Skeletal muscle satellite cell (primary cell): ENCODE data around the gene ARHGAP23.

Experiments used
- H3K27me3 ChIP-seq: 2 replicates; pipeline ENCODE4 v1.7.0; 2013; ENCODE audit warnings: low read length; ENCODE audit not compliant: control insufficient read depth, insufficient read depth
- H3K36me3 ChIP-seq: 2 replicates; pipeline ENCODE4 v1.7.0; 2013; ENCODE audit warnings: mild to moderate bottlenecking, control low read depth, low read length; ENCODE audit not compliant: insufficient read depth
- H3K4me1 ChIP-seq: 2 replicates; pipeline ENCODE4 v1.7.0; 2013; ENCODE audit warnings: low read length; ENCODE audit not compliant: control insufficient read depth, insufficient read depth
- H3K4me2 ChIP-seq: 2 replicates; pipeline ENCODE4 v1.7.0; 2013; ENCODE audit warnings: mild to moderate bottlenecking, low read length
- H3K4me3 ChIP-seq: 2 replicates; pipeline ENCODE4 v1.7.0; 2013; ENCODE audit warnings: low read length
- H3K9ac ChIP-seq: 2 replicates; pipeline ENCODE4 v1.7.0; 2013; ENCODE audit warnings: mild to moderate bottlenecking, low read depth, low read length, moderate library complexity
- H3K9me3 ChIP-seq: replicated peaks from 2 replicates; pipeline ENCODE4 v1.7.0; 2013; ENCODE audit warnings: mild to moderate bottlenecking, control low read depth, low read length

The ARHGAP23 gene

DNA sequence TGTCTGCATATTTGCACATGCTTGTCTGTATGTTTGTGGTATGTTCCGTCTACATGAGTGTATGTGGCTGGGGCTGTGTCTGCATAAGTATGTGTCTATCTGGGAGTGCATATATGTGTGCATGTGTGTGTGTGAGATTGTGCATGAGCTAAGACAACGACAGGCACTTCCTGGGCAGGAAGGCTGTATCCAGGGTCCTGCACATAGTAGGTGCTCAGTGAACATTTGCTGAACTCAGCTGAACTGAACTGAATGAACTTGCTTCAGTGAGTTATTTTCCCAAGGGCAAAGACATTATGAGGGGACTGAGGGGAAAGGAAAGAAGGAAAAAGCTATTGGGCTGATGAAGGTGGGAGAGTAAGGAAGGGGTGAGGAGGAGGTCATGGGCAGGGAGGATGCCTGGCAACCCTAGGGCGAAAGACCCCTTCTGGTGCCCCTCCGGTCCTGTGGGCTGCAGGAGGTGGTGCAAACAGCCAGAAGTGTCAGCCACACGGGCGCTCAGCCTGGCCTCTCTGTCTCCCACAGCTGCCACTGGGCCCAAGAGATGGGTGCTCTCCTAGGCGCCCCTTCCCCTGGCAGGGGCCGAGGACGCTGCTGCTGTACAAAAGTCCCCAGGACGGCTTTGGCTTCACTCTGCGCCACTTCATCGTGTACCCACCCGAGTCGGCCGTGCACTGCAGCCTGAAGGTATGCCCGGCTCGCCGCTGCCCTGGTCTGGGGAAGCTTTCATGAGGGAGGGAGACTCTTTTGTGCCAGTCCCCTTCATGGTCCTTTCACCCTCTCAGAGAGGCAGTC lies 29.5 kb downstream of the ARHGAP23 start:
- Histone ChIP-seq H3K9me3 (no peaks in the 10 kb centered on the region), H3K4me3 (no peak overlapping the region), H3K36me3 (peaks cover 39% of the 10 kb centered on the region), H3K4me1 (peaks cover 36% of the 10 kb centered on the region), H3K9ac (no peak overlapping the region), H3K4me2 (no peak overlapping the region), H3K27me3 (no peaks in the 10 kb centered on the region)

DNA sequence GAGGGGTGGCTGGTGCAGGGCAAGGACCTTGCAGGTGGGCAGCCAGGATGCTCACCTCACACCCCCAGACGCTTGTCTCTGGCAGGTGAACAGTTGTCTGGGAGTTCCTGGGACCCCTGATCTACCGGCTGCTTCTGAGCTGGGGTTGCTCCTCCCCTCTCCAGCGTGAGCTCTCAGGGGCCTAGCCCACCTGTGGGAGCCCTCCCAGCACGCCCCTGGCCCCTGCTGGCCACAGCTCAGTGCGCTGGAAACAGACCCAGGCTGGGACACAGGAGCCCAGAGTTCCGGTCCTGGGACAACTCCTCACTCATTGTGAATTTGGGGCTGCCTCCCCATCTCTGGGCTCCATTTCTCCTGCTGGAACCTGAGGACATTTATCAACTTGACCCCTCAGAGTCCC lies 30.3 kb downstream of the ARHGAP23 start:
- peaks cover 47% of the 10 kb centered on the region for H3K36me3 ChIP-seq
- H3K4me1 ChIP-seq, result peaks cover 36% of the 10 kb centered on the region
- no peaks in the 10 kb centered on the region for H3K27me3 ChIP-seq

GRCh38 chr17:38459567-38459966 lies 31.3 kb downstream of the ARHGAP23 start:
- H3K4me3 ChIP-seq, result no peak overlapping the region
- no peak overlapping the region for H3K4me2 ChIP-seq
- H3K27me3 ChIP-seq, result no peaks in the 10 kb centered on the region
- no peaks in the 10 kb centered on the region for H3K9me3 ChIP-seq
- H3K4me1 ChIP-seq, result peaks cover 42% of the 10 kb centered on the region
- H3K9ac ChIP-seq, result no peak overlapping the region
- H3K36me3 ChIP-seq, result peaks cover 52% of the 10 kb centered on the region

More for the DNA sequence above, 30.3 kb downstream of the ARHGAP23 start:
- H3K4me3 ChIP-seq, result no peak overlapping the region
- no peak overlapping the region for H3K4me2 ChIP-seq
- H3K9me3 ChIP-seq, result no peaks in the 10 kb centered on the region
- H3K9ac ChIP-seq, result no peak overlapping the region

DNA sequence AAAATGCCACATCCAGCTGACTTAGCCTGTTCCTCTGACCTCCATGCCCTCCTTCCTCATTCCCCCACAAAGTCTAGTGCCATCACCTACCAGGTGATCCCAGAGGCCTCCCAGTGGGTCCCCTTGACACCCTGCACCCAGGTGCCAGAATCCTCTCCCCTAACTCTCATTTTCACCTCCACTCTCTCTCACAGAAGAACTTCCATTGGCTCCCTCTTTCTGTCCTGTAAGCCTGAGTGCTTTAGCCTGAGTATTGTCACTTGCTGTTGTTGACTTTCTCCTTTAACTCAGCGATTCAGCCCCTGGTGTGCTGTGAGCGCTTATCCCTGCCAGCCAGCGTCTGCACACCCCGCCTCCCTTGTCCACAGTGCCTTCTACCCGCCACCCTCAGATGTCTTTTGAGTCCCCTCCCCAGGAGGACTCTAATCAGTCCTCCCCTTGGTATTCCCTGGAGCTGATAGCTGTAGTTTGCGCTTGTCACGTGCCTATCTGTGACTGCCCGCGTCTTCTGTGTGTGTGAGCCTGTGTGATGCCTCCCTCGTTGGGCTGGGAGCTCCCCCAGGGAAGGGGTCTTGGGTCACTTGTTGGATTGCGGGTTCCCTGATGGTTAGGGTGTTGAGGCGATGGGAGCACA lies 31.9 kb downstream of the ARHGAP23 start:
- peaks cover 40% of the 10 kb centered on the region for H3K4me1 ChIP-seq
- H3K27me3 ChIP-seq, result no peaks in the 10 kb centered on the region
- no peak overlapping the region for H3K9ac ChIP-seq
- peaks cover 52% of the 10 kb centered on the region for H3K36me3 ChIP-seq
- H3K4me2 ChIP-seq, result no peak overlapping the region
- no peak overlapping the region for H3K4me3 ChIP-seq
- no peaks in the 10 kb centered on the region for H3K9me3 ChIP-seq

DNA sequence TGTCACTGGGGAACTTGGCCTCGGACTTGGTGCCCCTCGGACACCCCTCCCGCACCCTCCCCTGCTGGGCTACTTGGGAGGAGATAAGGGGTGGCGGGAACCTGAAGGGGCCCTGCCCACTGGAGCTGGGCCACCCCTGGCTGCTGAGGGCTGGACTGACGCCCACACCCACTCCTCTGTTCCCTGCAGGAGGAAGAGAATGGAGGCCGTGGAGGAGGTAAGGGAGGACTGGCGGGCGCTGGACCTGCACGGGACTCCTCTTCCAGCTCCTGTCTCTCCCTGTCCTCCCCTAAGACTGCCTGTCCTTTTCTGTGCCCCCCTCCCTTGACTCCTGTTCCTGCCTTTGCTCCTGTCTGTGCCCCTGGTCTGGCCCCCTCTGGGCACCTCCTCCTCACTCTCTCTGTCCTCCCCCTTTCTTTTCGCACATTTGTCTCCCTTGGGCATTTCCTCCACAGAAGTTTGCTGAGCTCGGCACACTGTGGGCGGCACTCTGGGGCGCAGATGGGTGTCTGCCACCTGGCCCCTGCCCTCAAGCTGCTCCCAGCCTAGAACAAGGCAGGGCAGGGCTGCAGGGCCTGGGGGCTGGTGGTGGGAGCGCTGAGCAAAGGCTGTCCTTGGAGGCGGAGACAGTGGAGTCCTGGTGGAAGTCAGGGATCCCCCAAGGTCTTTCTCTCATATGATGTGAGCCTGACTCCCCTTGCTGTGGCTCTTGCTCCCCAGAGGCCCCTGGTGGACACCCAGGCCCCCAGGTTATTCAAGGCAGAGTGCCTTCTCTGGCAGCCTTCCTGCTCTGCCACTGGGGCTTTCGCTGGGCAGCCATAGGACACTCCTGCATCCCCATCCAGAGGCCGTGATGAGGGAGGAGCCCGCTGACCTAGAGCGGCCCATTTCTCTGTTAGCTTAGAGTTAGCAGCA lies 32.7 kb downstream of the ARHGAP23 start:
- no peak overlapping the region for H3K9ac ChIP-seq
- no peak overlapping the region for H3K4me3 ChIP-seq
- no peaks in the 10 kb centered on the region for H3K27me3 ChIP-seq
- no peaks in the 10 kb centered on the region for H3K9me3 ChIP-seq
- peaks cover 40% of the 10 kb centered on the region for H3K4me1 ChIP-seq
- H3K4me2 ChIP-seq, result no peak overlapping the region
- H3K36me3 ChIP-seq, result peaks cover 57% of the 10 kb centered on the region

DNA sequence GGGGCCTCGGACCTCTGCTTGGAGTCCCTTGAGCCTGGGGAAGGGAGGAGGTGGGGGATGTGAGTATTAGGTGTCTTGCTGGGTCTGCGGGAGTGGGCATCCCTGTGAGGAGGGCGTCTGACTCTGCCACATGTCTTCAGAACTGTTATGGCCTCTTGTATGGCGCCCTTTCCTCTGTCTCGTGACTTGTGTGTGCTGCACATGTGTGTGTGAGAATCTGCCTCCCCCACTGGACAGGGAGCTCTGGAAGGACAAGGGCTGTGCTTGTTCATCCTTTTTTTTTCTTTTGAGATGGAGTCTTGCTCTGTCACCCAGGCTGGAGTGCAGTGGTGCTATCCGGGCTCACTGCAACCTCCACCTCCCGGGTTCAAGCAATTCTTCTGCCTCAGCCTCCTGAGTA lies 33.4 kb downstream of the ARHGAP23 start:
- Histone ChIP-seq H3K4me1 (peaks cover 40% of the 10 kb centered on the region), H3K4me3 (no peak overlapping the region), H3K27me3 (no peaks in the 10 kb centered on the region), H3K4me2 (no peak overlapping the region), H3K9ac (no peak overlapping the region), H3K9me3 (no peaks in the 10 kb centered on the region), H3K36me3 (peaks cover 64% of the 10 kb centered on the region)

- Histone ChIP-seq H3K9me3 (no peaks in the 10 kb centered on the region), H3K9ac (no peak overlapping the region), H3K4me3 (no peak overlapping the region), H3K27me3 (no peaks in the 10 kb centered on the region), H3K36me3 (peaks cover 68% of the 10 kb centered on the region), H3K4me2 (peak overlapping the region; percentile 87), H3K4me1 (peaks cover 56% of the 10 kb centered on the region)
Observed at GRCh38 chr17:38463451-38463858, 35.2 kb downstream of the ARHGAP23 start.

- Histone ChIP-seq H3K4me1 (peaks cover 56% of the 10 kb centered on the region), H3K9me3 (no peaks in the 10 kb centered on the region), H3K36me3 (peaks cover 63% of the 10 kb centered on the region)
Observed at GRCh38 chr17:38464251-38464722, 36.0 kb downstream of the ARHGAP23 start.

DNA sequence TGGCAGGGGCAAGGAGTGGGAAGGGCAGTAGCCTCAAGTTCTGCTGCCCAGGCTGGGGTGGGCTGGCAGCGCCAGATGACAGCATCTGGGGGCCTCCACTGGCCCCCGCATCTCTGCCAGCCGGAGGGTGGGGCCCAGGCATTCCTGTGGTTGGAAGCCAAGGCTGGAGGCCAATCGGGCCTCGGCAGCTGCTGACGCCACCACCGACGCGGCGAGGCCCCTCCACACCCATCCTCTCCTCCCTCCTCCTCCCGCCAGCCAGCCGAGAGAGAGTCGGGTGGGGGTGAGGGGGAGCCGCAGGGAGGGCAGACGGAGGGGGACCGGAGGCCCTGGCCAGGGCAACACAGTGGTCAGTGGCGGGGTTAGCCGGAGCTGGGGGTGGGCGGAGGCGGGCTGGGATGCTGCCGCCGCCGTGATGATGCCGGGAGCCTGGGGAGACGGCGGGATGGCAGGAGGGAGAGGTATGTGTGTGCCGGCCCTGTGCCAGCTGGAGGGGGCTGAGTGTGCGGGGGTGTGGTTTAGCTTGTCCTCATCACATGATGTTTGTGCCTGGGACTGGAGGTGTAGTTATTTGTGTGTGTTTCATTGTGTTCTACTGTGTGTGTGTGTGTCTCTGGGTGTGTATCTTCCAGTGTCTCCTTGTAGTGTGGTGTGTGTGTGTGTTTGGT lies 36.6 kb downstream of the ARHGAP23 start:
- Histone ChIP-seq H3K4me1 (peaks cover 60% of the 10 kb centered on the region), H3K36me3 (peaks cover 61% of the 10 kb centered on the region)

More at GRCh38 chr17:38464251-38464722, 36.0 kb downstream of the ARHGAP23 start:
- peak overlapping the region; percentile 87 for H3K4me2 ChIP-seq
- peak overlapping the region; percentile 88 for H3K9ac ChIP-seq
- H3K27me3 ChIP-seq, result no peaks in the 10 kb centered on the region
- H3K4me3 ChIP-seq, result peak overlapping the region; percentile 58

DNA sequence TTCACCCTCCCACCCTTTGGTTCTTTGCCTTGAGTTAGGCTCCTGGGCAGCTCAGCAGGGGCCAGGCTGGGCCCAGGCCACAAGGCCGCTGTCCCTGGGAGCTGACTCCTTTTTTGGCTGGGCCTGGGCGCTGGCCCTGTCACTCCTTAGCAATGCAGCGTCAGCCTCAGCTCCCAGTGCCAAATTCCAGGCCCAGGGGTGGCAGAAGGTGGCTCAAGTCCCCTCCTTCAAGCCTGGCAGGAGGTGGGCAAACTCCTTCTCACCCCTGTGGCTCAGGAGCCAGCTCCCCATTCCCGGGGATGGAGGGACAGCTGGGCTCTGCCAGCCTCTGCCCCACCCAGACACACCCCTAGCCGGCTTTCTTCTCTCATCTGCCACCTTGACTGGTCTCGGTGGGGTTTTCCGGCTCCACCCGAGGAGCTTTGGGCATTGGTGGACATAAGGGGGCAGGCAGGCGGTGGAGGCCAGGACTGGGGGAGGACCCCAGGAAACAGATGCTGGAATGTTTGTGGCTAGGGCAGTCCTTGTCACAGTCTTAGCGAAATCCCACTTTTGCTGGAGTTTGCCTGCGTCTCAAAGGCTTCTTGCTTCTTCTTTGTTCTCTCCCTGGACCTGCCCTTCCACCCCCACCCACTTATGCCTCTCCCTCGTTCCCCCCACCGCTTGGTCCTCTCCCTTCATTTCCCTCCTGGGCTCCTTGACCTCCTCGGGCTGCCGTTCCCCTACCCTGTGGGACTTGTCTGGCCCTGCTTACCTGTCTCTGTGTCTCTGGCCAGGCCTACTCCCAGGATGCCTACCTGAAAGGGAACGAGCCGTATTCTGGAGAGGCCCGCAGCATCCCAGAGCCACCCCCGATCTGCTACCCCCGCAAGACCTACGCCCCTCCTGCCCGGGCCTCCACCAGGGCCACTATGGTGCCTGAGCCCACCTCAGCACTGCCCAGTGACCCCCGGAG lies 37.4 kb downstream of the ARHGAP23 start:
- Histone ChIP-seq H3K36me3 (peaks cover 59% of the 10 kb centered on the region), H3K4me3 (peak overlapping the region; percentile 66), H3K4me1 (peaks cover 64% of the 10 kb centered on the region)

More for the DNA sequence above, 36.6 kb downstream of the ARHGAP23 start:
- Histone ChIP-seq H3K4me2 (peak overlapping the region; percentile 87), H3K4me3 (peak overlapping the region; percentile 66), H3K27me3 (no peaks in the 10 kb centered on the region), H3K9ac (peak overlapping the region; percentile 88), H3K9me3 (no peaks in the 10 kb centered on the region)

More for the DNA sequence above, 37.4 kb downstream of the ARHGAP23 start:
- H3K9ac ChIP-seq, result peak overlapping the region; percentile 88
- H3K27me3 ChIP-seq, result no peaks in the 10 kb centered on the region
- H3K9me3 ChIP-seq, result no peaks in the 10 kb centered on the region
- peak overlapping the region; percentile 87 for H3K4me2 ChIP-seq
